ENCODE measurements around the gene CHAF1B. TPM values are rescaled to one million over a fixed set of nuclear protein-coding genes. Genes with fewer than 3 reads are reported as not detected.

CHAF1B gene
- total and polyA plus RNA-seq, 2 donors: 1.8 to 6.1 TPM

GRCh38 chr21:36461918-36462486 is 76.8 kb downstream of the CHAF1B start:
- Histone ChIP-seq H3K27me3 (ENCODE audit: control insufficient read depth in 2 of 2, insufficient read depth in 1 of 2, low read length in 1 of 2) (peaks cover 0 to 4% of the 10 kb centered on the region in 2 donors), H3K9me3 (ENCODE audit: control insufficient read depth in 2 of 2, insufficient read depth in 1 of 2, low read length in 1 of 2) (no peaks in the 10 kb centered on the region), H3K4me1 (ENCODE audit: control insufficient read depth in 2 of 2, insufficient read depth in 2 of 2, low read length in 2 of 2) (no peaks in the 10 kb centered on the region), H3K4me3 (ENCODE audit: low read length in 2 of 2) (no peak overlapping the region), H3K36me3 (ENCODE audit: control insufficient read depth in 2 of 2, insufficient read depth in 2 of 2, low read length in 1 of 2) (no peaks in the 10 kb centered on the region), H3K27ac (ENCODE audit: low read depth in 1 of 2, low read length in 1 of 2) (no peak overlapping the region)
- no peak for DNase-seq (ENCODE audit: low read depth in 6 of 9, low spot score in 9 of 9)
- 95% methylated on average over 14 of the region's 14 CpGs for WGBS

- DNase-seq (ENCODE audit: low read depth in 6 of 9, low spot score in 9 of 9): no peak
- Histone ChIP-seq H3K27ac (ENCODE audit: low read depth in 1 of 2, low read length in 1 of 2) (no peak overlapping the region), H3K9me3 (ENCODE audit: control insufficient read depth in 2 of 2, insufficient read depth in 1 of 2, low read length in 1 of 2) (no peaks in the 10 kb centered on the region), H3K36me3 (ENCODE audit: control insufficient read depth in 2 of 2, insufficient read depth in 2 of 2, low read length in 1 of 2) (no peaks in the 10 kb centered on the region), H3K4me1 (ENCODE audit: control insufficient read depth in 2 of 2, insufficient read depth in 2 of 2, low read length in 2 of 2) (no peaks in the 10 kb centered on the region), H3K27me3 (ENCODE audit: control insufficient read depth in 2 of 2, insufficient read depth in 1 of 2, low read length in 1 of 2) (peaks cover 0 to 4% of the 10 kb centered on the region in 2 donors), H3K4me3 (ENCODE audit: low read length in 2 of 2) (no peak overlapping the region)
- 95% methylated on average over 10 of the region's 10 CpGs for WGBS
These were observed 78.0 kb downstream of the CHAF1B start for GRCh38 chr21:36463204-36463603.

- Histone ChIP-seq H3K36me3 (ENCODE audit: control insufficient read depth in 2 of 2, insufficient read depth in 2 of 2, low read length in 1 of 2) (no peaks in the 10 kb centered on the region), H3K27ac (ENCODE audit: low read depth in 1 of 2, low read length in 1 of 2) (no peak overlapping the region), H3K4me3 (ENCODE audit: low read length in 2 of 2) (no peak overlapping the region), H3K4me1 (ENCODE audit: control insufficient read depth in 2 of 2, insufficient read depth in 2 of 2, low read length in 2 of 2) (no peaks in the 10 kb centered on the region), H3K9me3 (ENCODE audit: control insufficient read depth in 2 of 2, insufficient read depth in 1 of 2, low read length in 1 of 2) (no peaks in the 10 kb centered on the region), H3K27me3 (ENCODE audit: control insufficient read depth in 2 of 2, insufficient read depth in 1 of 2, low read length in 1 of 2) (peaks cover 0 to 4% of the 10 kb centered on the region in 2 donors)
- WGBS: 45% methylated on average over 10 of the region's 10 CpGs
- no peak for DNase-seq (ENCODE audit: low read depth in 6 of 9, low spot score in 9 of 9)
These were observed 78.8 kb downstream of the CHAF1B start for GRCh38 chr21:36463991-36464390.

- Histone ChIP-seq H3K27ac (ENCODE audit: low read depth in 1 of 2, low read length in 1 of 2) (no peak overlapping the region), H3K9me3 (ENCODE audit: control insufficient read depth in 2 of 2, insufficient read depth in 1 of 2, low read length in 1 of 2) (no peaks in the 10 kb centered on the region), H3K4me3 (ENCODE audit: low read length in 2 of 2) (no peak overlapping the region), H3K4me1 (ENCODE audit: control insufficient read depth in 2 of 2, insufficient read depth in 2 of 2, low read length in 2 of 2) (no peaks in the 10 kb centered on the region), H3K27me3 (ENCODE audit: control insufficient read depth in 2 of 2, insufficient read depth in 1 of 2, low read length in 1 of 2) (peaks cover 0 to 4% of the 10 kb centered on the region in 2 donors), H3K36me3 (ENCODE audit: control insufficient read depth in 2 of 2, insufficient read depth in 2 of 2, low read length in 1 of 2) (no peaks in the 10 kb centered on the region)
- WGBS: 97% methylated on average over 3 of the region's 3 CpGs
- no peak for DNase-seq (ENCODE audit: low read depth in 6 of 9, low spot score in 9 of 9)
These were observed 79.4 kb downstream of the CHAF1B start for GRCh38 chr21:36464590-36464989.

- 69% methylated on average over 8 of the region's 8 CpGs for WGBS
- no peak for DNase-seq (ENCODE audit: low read depth in 6 of 9, low spot score in 9 of 9)
- H3K4me3 ChIP-seq (ENCODE audit: low read length in 2 of 2): no peak overlapping the region
- no peaks in the 10 kb centered on the region for H3K4me1 ChIP-seq (ENCODE audit: control insufficient read depth in 2 of 2, insufficient read depth in 2 of 2, low read length in 2 of 2)
- no peak overlapping the region for H3K27ac ChIP-seq (ENCODE audit: low read depth in 1 of 2, low read length in 1 of 2)
- H3K27me3 ChIP-seq (ENCODE audit: control insufficient read depth in 2 of 2, insufficient read depth in 1 of 2, low read length in 1 of 2): peaks cover 0 to 4% of the 10 kb centered on the region in 2 donors
- no peaks in the 10 kb centered on the region for H3K36me3 ChIP-seq (ENCODE audit: control insufficient read depth in 2 of 2, insufficient read depth in 2 of 2, low read length in 1 of 2)
- no peaks in the 10 kb centered on the region for H3K9me3 ChIP-seq (ENCODE audit: control insufficient read depth in 2 of 2, insufficient read depth in 1 of 2, low read length in 1 of 2)
These were observed 80.3 kb downstream of the CHAF1B start for GRCh38 chr21:36465478-36465877.

GRCh38 chr21:36466061-36466511 is 80.9 kb downstream of the CHAF1B start:
- Histone ChIP-seq H3K27me3 (ENCODE audit: control insufficient read depth in 2 of 2, insufficient read depth in 1 of 2, low read length in 1 of 2) (peaks cover 0 to 4% of the 10 kb centered on the region in 2 donors), H3K36me3 (ENCODE audit: control insufficient read depth in 2 of 2, insufficient read depth in 2 of 2, low read length in 1 of 2) (no peaks in the 10 kb centered on the region), H3K4me1 (ENCODE audit: control insufficient read depth in 2 of 2, insufficient read depth in 2 of 2, low read length in 2 of 2) (no peaks in the 10 kb centered on the region), H3K27ac (ENCODE audit: low read depth in 1 of 2, low read length in 1 of 2) (no peak overlapping the region), H3K4me3 (ENCODE audit: low read length in 2 of 2) (no peak overlapping the region), H3K9me3 (ENCODE audit: control insufficient read depth in 2 of 2, insufficient read depth in 1 of 2, low read length in 1 of 2) (no peaks in the 10 kb centered on the region)
- 94% methylated on average over 8 of the region's 8 CpGs for whole genome bisulfite sequencing
- DNase-seq (ENCODE audit: low read depth in 6 of 9, low spot score in 9 of 9): no peak

Other genes with a start within 250 kb of the CHAF1B start
- 6.5 TPM for gene DOP1B, start 228.6 kb upstream of the CHAF1B start, total RNA-seq
- gene DOP1B, start 228.6 kb upstream of the CHAF1B start, polyA plus RNA-seq: 5.7 TPM
- 48.1 TPM for gene MORC3, start 65.2 kb upstream of the CHAF1B start, total RNA-seq
- 33.2 TPM for gene MORC3, start 65.2 kb upstream of the CHAF1B start, polyA plus RNA-seq
- gene CLDN14, start 94.7 kb downstream of the CHAF1B start, total RNA-seq: 0.14 TPM
- gene CLDN14, start 94.7 kb downstream of the CHAF1B start, polyA plus RNA-seq: 0.78 TPM